Lung (tissue), 12 donors: ENCODE measurements around the gene FRMD1. TPM values are rescaled to one million over a fixed set of nuclear protein-coding genes. Genes with fewer than 3 reads are reported as not detected.

ENCODE experiments used
- ATAC-seq: fragments of 200-7000 bp; cut with Tn5 transposase; one replicate; pipeline ENCODE4 v1.9.1; 2020; ENCODE audit warnings: moderate number of reproducible peaks; ENCODE audit not compliant: insufficient read depth, low FRiP score
- DNase-seq, 3 donors: peaks; one replicate each; pipeline ENCODE4 v3.0.0-alpha.2; 2013 to 2017
- H3K27ac ChIP-seq, 2 donors: one replicate each; pipeline ENCODE4 v1.5.1; 2013; ENCODE audit warnings: mild to moderate bottlenecking in 2 of 2, moderate library complexity in 2 of 2, control low read depth in 1 of 2, inconsistent platforms in 1 of 2, low read depth in 1 of 2, low read length in 1 of 2
- H3K27me3 ChIP-seq, 3 donors: one replicate each; pipeline ENCODE4 v1.5.1; 2013; ENCODE audit warnings: low read length in 2 of 3; ENCODE audit not compliant: control insufficient read depth in 3 of 3, insufficient read depth in 3 of 3
- H3K36me3 ChIP-seq, 4 donors: one replicate each; pipeline ENCODE4 v1.5.1; 2013; ENCODE audit warnings: low read length in 4 of 4, mild to moderate bottlenecking in 1 of 4, moderate library complexity in 1 of 4; ENCODE audit not compliant: control insufficient read depth in 4 of 4, insufficient read depth in 4 of 4
- H3K4me1 ChIP-seq, 5 donors: one replicate each; pipeline ENCODE4 v1.5.1; 2013; ENCODE audit warnings: low read length in 5 of 5, mild to moderate bottlenecking in 2 of 5, moderate library complexity in 1 of 5; ENCODE audit not compliant: control insufficient read depth in 5 of 5, insufficient read depth in 5 of 5
- H3K4me3 ChIP-seq: one replicate; pipeline ENCODE4 v1.5.1; 2013; ENCODE audit warnings: mild to moderate bottlenecking, control low read depth, moderate library complexity
- H3K9ac ChIP-seq, 2 donors: one replicate each; pipeline ENCODE4 v1.5.1; 2013; ENCODE audit warnings: low read length in 2 of 2, control low read depth in 1 of 2; ENCODE audit not compliant: insufficient read depth in 1 of 2
- H3K9me3 ChIP-seq, 4 donors: one replicate each; pipeline ENCODE4 v1.5.1; 2013; ENCODE audit warnings: low read length in 3 of 4, mild to moderate bottlenecking in 1 of 4, moderate library complexity in 1 of 4; ENCODE audit not compliant: control insufficient read depth in 4 of 4, insufficient read depth in 3 of 4
- CTCF ChIP-seq: IDR thresholded peaks from 2 replicates; pipeline ENCODE4 v1.5.1; 2012; ENCODE audit warnings: mild to moderate bottlenecking; ENCODE audit errors: control extremely low read depth, extremely low read depth
- WGBS, 2 donors: extraction: QIAGEN DNeasy Blood & Tissue Kit; methylation state at CpG; one replicate each; pipeline ENCODE4 v1.1.7; 2013; 5-methylcytosine and 5-hydroxymethylcytosine counted together
- polyA plus RNA-seq, 2 donors: library from polyadenylated mRNA; stranded (reverse); fragments of 200-250 nt; gene quantifications; one replicate each; pipeline ENCODE4 v1.2.1, GENCODE V29; 2013
- total RNA-seq, 2 donors: library from RNA; depleted of rRNA in 1 of 2; stranded (reverse); fragments of >200 nt in 1 of 2; gene quantifications; one replicate each; pipeline ENCODE4 v1.2.1, GENCODE V29; 2014 to 2021
- donor health status: control.
- donor health status: control.
- donor health status: Bipolar disorder and iron deficiency.
- donor health status: healthy.
- donor health status: DM: yes; HTN: yes; CAD: no.

The FRMD1 gene
- total and polyA plus RNA-seq, 4 donors: 0.02 to 1.4 (median 0.10) TPM

GRCh38 chr6:168007592-168008338, 71.2 kb downstream of the FRMD1 start:
- H3K27me3 ChIP-seq: no peaks in the 10 kb centered on the region
- 12 to 30% methylated on average over 3 of the region's 3 CpGs for WGBS, 2 donors
- H3K4me1 ChIP-seq: peaks cover 0 to 2% (median 0%) of the 10 kb centered on the region in 5 donors
- DNase-seq (peak in 1 of 3 donors; percentile 23), ATAC-seq (peak; percentile 83)
- no peak for TF ChIP-seq CTCF
- peaks cover 0 to 13% (median 6%) of the 10 kb centered on the region in 4 donors for H3K9me3 ChIP-seq
- H3K36me3 ChIP-seq: no peaks in the 10 kb centered on the region
- H3K4me3 ChIP-seq: no peak overlapping the region
- no peak overlapping the region for H3K9ac ChIP-seq
- H3K27ac ChIP-seq: peak overlapping the region in 1 of 2 donors; percentile 38

- H3K36me3 ChIP-seq: no peaks in the 10 kb centered on the region
- no peak overlapping the region for H3K27ac ChIP-seq
- ATAC-seq (no peak), DNase-seq (no peak)
- TF ChIP-seq CTCF: no peak
- no peak overlapping the region for H3K4me3 ChIP-seq
- peaks cover 0 to 2% (median 0%) of the 10 kb centered on the region in 5 donors for H3K4me1 ChIP-seq
- H3K27me3 ChIP-seq: no peaks in the 10 kb centered on the region
- 96 to 98% methylated on average over 6 of the region's 6 CpGs for WGBS, 2 donors
- H3K9ac ChIP-seq: no peak overlapping the region
- H3K9me3 ChIP-seq: peaks cover 0 to 5% (median under 1%) of the 10 kb centered on the region in 4 donors
These were observed 73.2 kb downstream of the FRMD1 start for GRCh38 chr6:168005796-168006195.

- WGBS, 2 donors: 94 to 95% methylated on average over 11 of the region's 11 CpGs
- no peak for TF ChIP-seq CTCF
These were observed 74.1 kb downstream of the FRMD1 start for GRCh38 chr6:168004945-168005344.

More at GRCh38 chr6:168004945-168005344, 74.1 kb downstream of the FRMD1 start:
- Histone ChIP-seq H3K9ac (no peak overlapping the region), H3K9me3 (no peaks in the 10 kb centered on the region), H3K4me1 (peaks cover 0 to 2% (median 0%) of the 10 kb centered on the region in 5 donors), H3K4me3 (no peak overlapping the region), H3K27me3 (no peaks in the 10 kb centered on the region), H3K36me3 (no peaks in the 10 kb centered on the region), H3K27ac (no peak overlapping the region)
- DNase-seq (no peak), ATAC-seq (no peak)
